SU-DHL-6 (cell line): Measurements from ENCODE around the gene THOP1.

Experiments
- H2AFZ ChIP-seq: fragments of 200-600 bp; sonication (generic); 2 replicates; pipeline ENCODE4 v1.6.1; 2014; ENCODE audit warnings: low read depth, mild to moderate bottlenecking, moderate library complexity, mixed read lengths, antibody characterized with exemption, low read length; ENCODE audit not compliant: severe bottlenecking
- H3F3A ChIP-seq: fragments of 200-600 bp; shearing (Covaris generic); 2 replicates; pipeline ENCODE4 v1.6.0; 2016; ENCODE audit warnings: antibody characterized with exemption, mild to moderate bottlenecking; ENCODE audit not compliant: insufficient read depth
- H3K27ac ChIP-seq: fragments of 200-600 bp; sonication (generic); 2 replicates; pipeline ENCODE4 v1.5.1; 2016; ENCODE audit warnings: low read depth, mild to moderate bottlenecking, low read length, moderate library complexity, mixed read lengths
- H3K27me3 ChIP-seq: fragments of 200-600 bp; sonication (generic), shearing (Covaris generic); 2 replicates; pipeline ENCODE4 v1.6.0; 2014; ENCODE audit warnings: mild to moderate bottlenecking, low read length
- H3K36me3 ChIP-seq: fragments of 200-600 bp; sonication (generic); 2 replicates; pipeline ENCODE4 v1.6.1; 2014; ENCODE audit warnings: mild to moderate bottlenecking, low read length, mixed read lengths
- H3K4me2 ChIP-seq: fragments of 300-600, 200-600 bp; shearing (Covaris generic), sonication (generic); 2 replicates; pipeline ENCODE4 v1.6.0; 2014; ENCODE audit warnings: low read length, low read depth, mild to moderate bottlenecking; ENCODE audit not compliant: poor library complexity, severe bottlenecking
- H3K4me3 ChIP-seq: fragments of 200-600 bp; sonication (generic); 2 replicates; pipeline ENCODE4 v1.5.1; 2014; ENCODE audit warnings: antibody characterized with exemption, low read length, mild to moderate bottlenecking, mixed read lengths; ENCODE audit not compliant: insufficient read depth, poor library complexity, severe bottlenecking
- H3K79me2 ChIP-seq: fragments of 200-600 bp; sonication (generic); 2 replicates; pipeline ENCODE4 v1.6.1; 2014; ENCODE audit warnings: mild to moderate bottlenecking, low read length, moderate library complexity; ENCODE audit not compliant: insufficient read depth
- H3K9ac ChIP-seq: fragments of 200-600 bp; sonication (generic); 2 replicates; pipeline ENCODE4 v1.7.0; 2014; ENCODE audit warnings: mild to moderate bottlenecking, low read length
- H3K9me2 ChIP-seq: fragments of 200-600 bp; sonication (generic); replicated peaks from 2 replicates; pipeline ENCODE4 v1.6.1; 2014; ENCODE audit warnings: low read length; ENCODE audit not compliant: insufficient read depth
- H3K9me3 ChIP-seq: fragments of 200-600 bp; sonication (generic); 2 replicates; pipeline ENCODE4 v1.6.1; 2014; ENCODE audit warnings: low read length, mixed read lengths; ENCODE audit not compliant: insufficient read depth
- H4K20me1 ChIP-seq: fragments of 200-600 bp; sonication (generic); 2 replicates; pipeline ENCODE4 v1.6.1; 2014; ENCODE audit warnings: low read depth, mild to moderate bottlenecking, antibody characterized with exemption, low read length, moderate library complexity, mixed read lengths
- EZH2phosphoT487 ChIP-seq: fragments of 200-600 bp; sonication (generic), shearing (Covaris generic); conservative IDR thresholded peaks from 2 replicates; pipeline ENCODE4 v1.6.1; 2018; ENCODE audit warnings: mild to moderate bottlenecking, antibody characterized with exemption, low read length, moderate library complexity, mixed read lengths
- TF ChIP-seq, protein P1 (sequence below): fragments of 200-600 bp; sonication (generic); IDR thresholded peaks from one replicate; pipeline ENCODE4 v1.5.1; 2017; ENCODE audit warnings: antibody characterized with exemption, mild to moderate bottlenecking, low read length, moderate library complexity; ENCODE audit not compliant: insufficient read depth, poor library complexity, severe bottlenecking

The THOP1 gene

DNA sequence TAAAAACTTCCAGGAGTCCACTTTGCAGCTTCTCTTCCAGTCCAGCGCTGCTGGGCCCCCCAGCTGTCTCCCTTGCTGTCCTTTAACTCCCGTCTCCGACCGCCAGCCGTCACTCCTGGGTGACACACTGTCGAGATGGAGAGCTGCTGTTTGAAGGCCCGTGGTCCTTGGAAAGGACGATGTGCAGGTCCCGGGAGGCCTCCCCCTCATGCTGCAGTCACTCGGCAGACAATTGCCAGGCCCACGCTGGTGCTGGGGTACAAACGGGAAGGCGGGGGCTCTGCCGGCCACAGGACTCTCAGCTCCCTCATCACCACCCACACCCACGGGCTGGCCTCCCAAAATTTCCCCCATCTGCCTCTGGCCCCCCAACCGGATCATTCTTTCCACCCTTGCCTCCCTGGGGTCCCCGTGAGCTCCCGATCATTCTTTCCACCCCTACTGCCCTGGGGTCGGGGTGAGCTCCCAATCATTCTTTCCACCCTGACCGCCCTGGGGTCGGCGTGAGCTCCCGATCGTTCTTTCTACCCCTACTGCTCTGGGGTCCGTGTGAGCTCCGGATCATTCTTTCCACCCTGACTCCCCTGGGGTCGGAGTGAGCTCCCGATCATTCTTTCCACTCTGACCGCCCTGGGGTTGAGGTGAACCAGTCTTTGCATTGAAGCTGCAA lies 18.3 kb downstream of the THOP1 start:
- Histone ChIP-seq H3K9me3 (no peaks in the 10 kb centered on the region), H3K27ac (no peak overlapping the region), H3K27me3 (no peaks in the 10 kb centered on the region), H3K4me2 (no peak overlapping the region), H3K4me3 (no peak overlapping the region), H2AFZ (no peak overlapping the region), H3K9ac (no peak overlapping the region), H3F3A (no peaks in the 10 kb centered on the region), H3K36me3 (no peaks in the 10 kb centered on the region), H3K79me2 (no peaks in the 10 kb centered on the region), H3K9me2 (no peaks in the 10 kb centered on the region), H4K20me1 (no peaks in the 10 kb centered on the region)
- TF ChIP-seq, protein P1, sequence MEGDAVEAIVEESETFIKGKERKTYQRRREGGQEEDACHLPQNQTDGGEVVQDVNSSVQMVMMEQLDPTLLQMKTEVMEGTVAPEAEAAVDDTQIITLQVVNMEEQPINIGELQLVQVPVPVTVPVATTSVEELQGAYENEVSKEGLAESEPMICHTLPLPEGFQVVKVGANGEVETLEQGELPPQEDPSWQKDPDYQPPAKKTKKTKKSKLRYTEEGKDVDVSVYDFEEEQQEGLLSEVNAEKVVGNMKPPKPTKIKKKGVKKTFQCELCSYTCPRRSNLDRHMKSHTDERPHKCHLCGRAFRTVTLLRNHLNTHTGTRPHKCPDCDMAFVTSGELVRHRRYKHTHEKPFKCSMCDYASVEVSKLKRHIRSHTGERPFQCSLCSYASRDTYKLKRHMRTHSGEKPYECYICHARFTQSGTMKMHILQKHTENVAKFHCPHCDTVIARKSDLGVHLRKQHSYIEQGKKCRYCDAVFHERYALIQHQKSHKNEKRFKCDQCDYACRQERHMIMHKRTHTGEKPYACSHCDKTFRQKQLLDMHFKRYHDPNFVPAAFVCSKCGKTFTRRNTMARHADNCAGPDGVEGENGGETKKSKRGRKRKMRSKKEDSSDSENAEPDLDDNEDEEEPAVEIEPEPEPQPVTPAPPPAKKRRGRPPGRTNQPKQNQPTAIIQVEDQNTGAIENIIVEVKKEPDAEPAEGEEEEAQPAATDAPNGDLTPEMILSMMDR, result no peak
- no peak for TF ChIP-seq EZH2phosphoT487

DNA sequence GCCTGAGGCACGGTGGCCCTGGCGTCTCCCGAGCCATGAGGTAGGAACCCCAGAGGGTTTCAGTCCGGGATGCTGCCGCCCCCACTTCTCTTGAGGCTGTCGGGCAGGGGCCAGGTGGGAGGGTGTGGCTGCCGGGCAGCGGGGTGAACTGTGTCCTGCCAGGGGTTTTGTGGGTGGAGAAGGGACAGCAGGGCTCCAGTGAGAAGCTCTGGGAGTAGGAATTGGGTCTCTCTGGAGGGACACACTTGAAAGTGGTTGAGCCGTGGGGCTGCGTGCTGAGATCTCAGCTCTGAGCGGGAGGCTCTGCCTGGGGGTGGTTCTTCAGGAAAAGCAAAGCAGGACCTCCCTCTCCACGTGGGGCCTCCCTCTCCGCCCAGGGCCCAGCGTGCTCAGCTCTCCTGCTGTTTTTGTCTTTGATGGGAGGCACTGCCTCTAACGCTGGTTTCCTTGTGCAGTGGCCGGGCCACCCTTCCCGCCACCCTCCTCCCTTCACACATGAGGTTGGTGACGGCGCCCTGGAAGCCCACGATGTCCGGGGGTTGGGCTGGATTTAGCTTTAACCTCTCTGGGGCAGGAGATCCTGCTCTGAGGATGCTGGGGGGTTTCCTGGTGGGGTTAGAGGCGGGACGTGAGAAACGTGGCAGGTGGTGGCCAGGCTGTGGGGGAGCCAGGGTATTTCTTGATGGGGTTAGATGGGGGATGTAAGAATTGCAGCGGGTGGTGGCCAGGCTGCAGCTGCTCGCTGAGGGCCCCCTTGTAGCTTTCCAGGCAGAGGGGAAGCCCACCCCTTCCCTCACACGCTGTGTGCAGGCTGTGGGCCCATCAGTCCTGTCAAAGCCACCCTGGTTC lies 19.1 kb downstream of the THOP1 start:
- no peak overlapping the region for H3K9ac ChIP-seq
- no peaks in the 10 kb centered on the region for H3F3A ChIP-seq
- H3K36me3 ChIP-seq, result no peaks in the 10 kb centered on the region
- no peaks in the 10 kb centered on the region for H3K9me2 ChIP-seq
- no peak overlapping the region for H2AFZ ChIP-seq
- no peaks in the 10 kb centered on the region for H3K27me3 ChIP-seq
- H3K79me2 ChIP-seq, result no peaks in the 10 kb centered on the region
- no peak overlapping the region for H3K4me2 ChIP-seq
- no peak overlapping the region for H3K4me3 ChIP-seq
- no peak for TF ChIP-seq EZH2phosphoT487
- TF ChIP-seq, protein P1, result no peak
- no peaks in the 10 kb centered on the region for H3K9me3 ChIP-seq
- no peaks in the 10 kb centered on the region for H4K20me1 ChIP-seq
- no peak overlapping the region for H3K27ac ChIP-seq

DNA sequence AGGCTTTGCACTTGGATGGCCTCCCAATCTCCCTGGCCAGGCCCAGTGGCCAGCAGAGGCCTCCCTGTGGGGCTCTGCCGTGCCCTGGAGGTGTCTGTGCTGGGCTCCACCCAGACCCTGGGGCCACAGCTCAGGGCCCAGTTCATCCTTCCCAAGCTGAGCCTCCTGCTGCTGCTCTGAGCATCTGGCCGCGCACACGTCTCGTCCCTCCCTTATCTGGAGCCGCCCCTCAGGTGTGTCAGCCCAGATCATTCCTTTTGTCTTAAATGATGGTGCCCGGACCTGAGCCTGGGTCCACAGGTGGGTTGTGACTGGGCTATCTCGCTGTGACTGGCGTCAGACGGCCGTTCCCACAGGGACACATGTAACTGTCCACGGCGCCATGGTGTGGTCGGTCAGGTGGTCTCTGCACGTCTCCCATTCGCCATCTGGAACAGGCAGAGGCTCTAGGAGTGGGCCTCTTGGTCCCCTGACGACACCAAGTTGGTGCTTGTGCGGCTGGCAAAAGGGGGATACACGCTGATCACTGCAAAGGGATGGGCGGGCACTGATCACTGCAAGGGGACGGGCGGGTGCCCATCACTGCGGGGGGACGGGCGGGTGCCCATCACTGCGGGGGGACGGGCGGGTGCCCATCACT lies 20.1 kb downstream of the THOP1 start:
- Histone ChIP-seq H3K27ac (no peak overlapping the region), H3K9ac (no peak overlapping the region), H3K9me2 (no peaks in the 10 kb centered on the region), H4K20me1 (no peaks in the 10 kb centered on the region), H3K4me3 (no peak overlapping the region), H3K27me3 (no peaks in the 10 kb centered on the region), H3K36me3 (no peaks in the 10 kb centered on the region), H3F3A (no peaks in the 10 kb centered on the region), H3K9me3 (no peaks in the 10 kb centered on the region), H2AFZ (no peak overlapping the region), H3K79me2 (no peaks in the 10 kb centered on the region), H3K4me2 (no peak overlapping the region)
- no peak for TF ChIP-seq EZH2phosphoT487
- TF ChIP-seq, protein P1, result no peak
